Spleen (tissue), 11 donors: ENCODE measurements around the gene ANKRD44. TPM values are rescaled to one million over a fixed set of nuclear protein-coding genes. Genes with fewer than 3 reads are reported as not detected.

Source experiments
- DNase-seq: peaks from one replicate; pipeline ENCODE4 v3.0.0-alpha.2; 2020
- H3K27ac ChIP-seq, 8 donors: fragments of 200-600 bp; sonication (generic) in 7 of 8; 1 replicate in 4 of 8; 2 replicates in 4 of 8; pipeline versions ENCODE4 v1.5.0 to v1.8.0; 2016 to 2021; ENCODE audit warnings: inconsistent platforms in 4 of 8, mild to moderate bottlenecking in 4 of 8, moderate library complexity in 1 of 8
- H3K27me3 ChIP-seq, 7 donors: fragments of 200-600 bp; sonication (generic) in 6 of 7; replicated peaks in 1 of 7; 1 replicate in 4 of 7; 2 replicates in 3 of 7; pipeline versions ENCODE4 v1.5.0 to v1.8.0; 2016 to 2021; ENCODE audit warnings: inconsistent platforms in 3 of 7, mild to moderate bottlenecking in 1 of 7
- H3K36me3 ChIP-seq, 6 donors: fragments of 200-600 bp; sonication (generic) in 5 of 6; 1 replicate in 4 of 6; 2 replicates in 2 of 6; pipeline versions ENCODE4 v1.5.0 to v1.8.0; 2016 to 2021; ENCODE audit warnings: inconsistent platforms in 2 of 6
- H3K4me1 ChIP-seq, 6 donors: fragments of 200-600 bp; sonication (generic) in 5 of 6; 1 replicate in 3 of 6; 2 replicates in 3 of 6; pipeline versions ENCODE4 v1.5.0 to v1.8.0; 2016 to 2021; ENCODE audit warnings: inconsistent platforms in 3 of 6
- H3K4me3 ChIP-seq, 8 donors: fragments of 200-600 bp; sonication (generic) in 7 of 8; 1 replicate in 4 of 8; 2 replicates in 4 of 8; pipeline versions ENCODE4 v1.5.0 to v1.8.0; 2016 to 2021; ENCODE audit warnings: inconsistent platforms in 4 of 8, mild to moderate bottlenecking in 4 of 8, moderate library complexity in 2 of 8
- H3K9me3 ChIP-seq, 8 donors: fragments of 200-600 bp; sonication (generic) in 7 of 8; 1 replicate in 4 of 8; 2 replicates in 4 of 8; pipeline versions ENCODE4 v1.5.0 to v1.8.0; 2016 to 2021; ENCODE audit warnings: inconsistent platforms in 4 of 8
- CTCF ChIP-seq, 11 experiments: fragments of 200-600 bp in 7 of 11; fragments of 450-650 bp in 4 of 11; sonication (generic) in 4 of 11; IDR thresholded peaks in 8 of 11; conservative IDR thresholded peaks in 3 of 11; 1 replicate in 7 of 11; 2 replicates in 4 of 11; pipeline versions ENCODE4 v1.4.0 to v1.8.0; 2016 to 2021; ENCODE audit warnings: antibody characterized with exemption in 11 of 11, inconsistent platforms in 4 of 11, mild to moderate bottlenecking in 1 of 11
- POLR2A ChIP-seq, 3 donors: fragments of 450-650 bp; IDR thresholded peaks; one replicate each; pipeline ENCODE4 v1.5.1; 2017; ENCODE audit warnings: antibody characterized with exemption in 3 of 3, mild to moderate bottlenecking in 1 of 3
- POLR2AphosphoS5 ChIP-seq, 3 donors: sonication (generic); formaldehyde crosslinking; IDR thresholded peaks; one replicate each; pipeline ENCODE4 v1.5.1; 2017; ENCODE audit warnings: antibody characterized with exemption in 3 of 3
- WGBS, 5 donors: extraction: QIAGEN DNeasy Blood & Tissue Kit in 3 of 5; methylation state at CpG; one replicate each; pipeline versions ENCODE4 v1.1.5 to v1.1.7; 2013 to 2018; 5-methylcytosine and 5-hydroxymethylcytosine counted together
- intact Hi-C: fragments of 100-400 bp; cut with DNase I; formaldehyde crosslinking; loops from one replicate; pipeline ENCODE4 v1.15.0; 2023; ENCODE audit warnings: low total_unique reads
- polyA plus RNA-seq, 3 donors: library from polyadenylated mRNA; stranded (reverse); fragments of 200-250 nt; gene quantifications; one replicate each; pipeline ENCODE4 v1.2.1, GENCODE V29; 2013
- total RNA-seq, 7 donors: library from RNA; depleted of rRNA in 3 of 7; stranded (reverse); fragments of >200 nt in 3 of 7; fragmentation: NEBNext Ultra II Directional in 4 of 7; extraction: Animal tissue kit (Norgen Biotek cat#: 25700) in 4 of 7; gene quantifications; one replicate each; pipeline versions ENCODE4 v1.1.0 to v1.2.1, GENCODE V29; 2016 to 2021
- donor health status: healthy with polysubstance abuse.
- donor health status: DM: no; HTN: no; CAD: no; lungs with moderate emphysema.
- donor health status: DM: no; HTN: no; CAD: no.
- donor health status: Bipolar disorder and iron deficiency.
- donor health status: healthy.
- donor health status: DM: no; HTN: no; CAD: no.
- donor health status: DM: yes; HTN: yes; CAD: no.

The ANKRD44 gene
- total and polyA plus RNA-seq, 10 donors = 16.0 to 183 (median 140) TPM

DNA sequence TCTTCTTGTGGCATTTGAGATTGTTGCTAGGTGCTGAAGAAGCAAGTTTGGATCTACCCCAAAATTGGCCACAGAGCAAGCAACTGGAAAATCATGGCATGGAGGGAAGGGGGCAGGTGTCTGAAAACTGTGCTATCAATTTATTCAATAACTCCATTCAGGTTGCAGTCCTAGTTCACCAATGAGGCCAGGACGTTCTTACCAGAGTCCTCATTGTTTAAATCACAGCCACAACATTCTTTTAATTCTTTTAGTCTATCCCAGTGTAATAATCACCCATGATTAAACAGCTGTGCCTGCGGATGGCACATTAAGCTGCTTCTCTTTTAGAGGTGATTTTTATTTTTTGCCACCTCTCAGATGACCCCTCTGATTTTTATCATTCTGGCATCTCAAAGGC lies 103.5 kb downstream of the ANKRD44 start:
- intact Hi-C loops = no loop called here

DNA sequence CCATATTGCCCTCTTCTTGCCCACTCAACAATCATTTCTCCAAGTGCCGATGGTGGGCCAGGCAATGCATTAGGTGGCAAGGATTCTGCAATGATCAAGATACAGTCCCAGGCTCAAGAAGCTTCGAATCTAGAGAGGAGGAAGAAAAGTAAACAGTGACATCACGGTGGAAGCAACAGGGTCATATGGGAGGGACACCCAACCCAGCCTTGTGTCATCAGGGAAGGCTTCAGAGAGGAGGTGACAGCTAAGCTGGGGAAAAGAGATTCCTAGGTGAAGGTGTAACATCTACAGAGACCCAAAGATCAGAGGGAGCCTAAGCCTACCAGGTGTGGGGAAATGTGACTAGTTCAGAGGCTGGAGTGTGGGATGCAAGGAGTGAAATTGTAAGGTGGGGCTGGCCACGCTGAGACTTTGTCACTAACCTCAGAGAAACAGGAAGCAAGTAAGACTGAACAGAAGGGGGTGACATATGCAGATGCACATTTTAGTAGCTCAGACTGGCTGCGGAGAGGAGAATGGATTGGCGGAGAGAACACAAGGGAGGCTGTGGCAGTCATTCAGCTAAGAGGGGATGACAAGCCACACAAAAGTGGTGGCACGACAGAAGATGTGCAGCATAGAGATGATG lies 104.9 kb downstream of the ANKRD44 start:
- 36 to 50% (median 42%) methylated on average over 7 of the region's 7 CpGs for WGBS, 5 donors
- peak overlapping the region in 1 of 8 donors; percentile 45 for H3K4me3 ChIP-seq
- intact Hi-C loops = no loop called here
- H3K27ac ChIP-seq = peak overlapping the region; percentile 46 to 93 (median 84)
- TF ChIP-seq CTCF (IDR thresholded peaks at IDR 0.05 in 8 of 11, conservative IDR thresholded peaks at IDR 0.05 in 3 of 11) = peak in 1 of 11 experiments; percentile 19
- TF ChIP-seq POLR2AphosphoS5 (IDR thresholded peaks at IDR 0.05) = peak in 2 of 3 donors; percentile 16 to 83
- peak in 2 of 3 donors; percentile 4 to 26 for TF ChIP-seq POLR2A (IDR thresholded peaks at IDR 0.05)
- DNase-seq = peak; percentile 80
- H3K9me3 ChIP-seq = no peaks in the 10 kb centered on the region
- peaks cover 0 to 35% (median 0%) of the 10 kb centered on the region in 6 donors for H3K36me3 ChIP-seq
- H3K4me1 ChIP-seq = peaks cover 26 to 100% (median 82%) of the 10 kb centered on the region in 6 donors
- no peaks in the 10 kb centered on the region for H3K27me3 ChIP-seq

More for the DNA sequence above, 103.5 kb downstream of the ANKRD44 start:
- DNase-seq = no peak
- Histone ChIP-seq H3K9me3 (no peaks in the 10 kb centered on the region), H3K27me3 (no peaks in the 10 kb centered on the region), H3K36me3 (peaks cover 0 to 31% (median 0%) of the 10 kb centered on the region in 6 donors), H3K27ac (peak overlapping the region; percentile 69 to 93 (median 84)), H3K4me3 (peak overlapping the region in 1 of 8 donors; percentile 21), H3K4me1 (peaks cover 37 to 100% (median 83%) of the 10 kb centered on the region in 6 donors)
- no peak for TF ChIP-seq POLR2AphosphoS5 (IDR thresholded peaks at IDR 0.05)
- no peak for TF ChIP-seq POLR2A (IDR thresholded peaks at IDR 0.05)
- no peak for TF ChIP-seq CTCF (IDR thresholded peaks at IDR 0.05 in 8 of 11, conservative IDR thresholded peaks at IDR 0.05 in 3 of 11)
- WGBS, 5 donors = 77 to 85% (median 78%) methylated on average over 2 of the region's 2 CpGs

GRCh38 chr2:197204519-197205250 lies 105.9 kb downstream of the ANKRD44 start:
- Histone ChIP-seq H3K4me3 (peak overlapping the region in 1 of 8 donors; percentile 45), H3K4me1 (peaks cover 33 to 100% (median 82%) of the 10 kb centered on the region in 6 donors), H3K9me3 (no peaks in the 10 kb centered on the region), H3K27me3 (no peaks in the 10 kb centered on the region), H3K36me3 (peaks cover 0 to 35% (median 0%) of the 10 kb centered on the region in 6 donors), H3K27ac (peak overlapping the region; percentile 46 to 93 (median 84))
- WGBS, 5 donors = 73 to 87% (median 85%) methylated on average over 5 of the region's 5 CpGs
- no peak for DNase-seq
- TF ChIP-seq POLR2A (IDR thresholded peaks at IDR 0.05) = no peak
- TF ChIP-seq CTCF (IDR thresholded peaks at IDR 0.05 in 8 of 11, conservative IDR thresholded peaks at IDR 0.05 in 3 of 11) = no peak
- no peak for TF ChIP-seq POLR2AphosphoS5 (IDR thresholded peaks at IDR 0.05)
- intact Hi-C loops = no loop called here

GRCh38 chr2:197201874-197202273 lies 108.7 kb downstream of the ANKRD44 start:
- WGBS, 5 donors = 86 to 94% (median 93%) methylated on average over 2 of the region's 2 CpGs
- DNase-seq = no peak
- no peaks in the 10 kb centered on the region for H3K9me3 ChIP-seq
- H3K4me3 ChIP-seq = no peak overlapping the region
- intact Hi-C loops = no loop called here
- TF ChIP-seq POLR2AphosphoS5 (IDR thresholded peaks at IDR 0.05) (no peak), CTCF (IDR thresholded peaks at IDR 0.05 in 8 of 11, conservative IDR thresholded peaks at IDR 0.05 in 3 of 11) (no peak), POLR2A (IDR thresholded peaks at IDR 0.05) (no peak)
- H3K36me3 ChIP-seq = peaks cover 0 to 35% (median 0%) of the 10 kb centered on the region in 6 donors
- H3K27ac ChIP-seq = peak overlapping the region in 6 of 8 donors; percentile 0 to 87 (median 82)
- peaks cover 16 to 100% (median 82%) of the 10 kb centered on the region in 6 donors for H3K4me1 ChIP-seq
- no peaks in the 10 kb centered on the region for H3K27me3 ChIP-seq
